HG03354 (cell line): ENCODE results near the gene RPL13.

Experiments
- ATAC-seq: cut with Tn5 transposase; IDR thresholded peaks from one replicate; pipeline ENCODE4 v1.9.1; 2021; ENCODE audit warnings: mild to moderate bottlenecking; ENCODE audit not compliant: unreplicated experiment, poor library complexity, severe bottlenecking

RPL13 gene

DNA sequence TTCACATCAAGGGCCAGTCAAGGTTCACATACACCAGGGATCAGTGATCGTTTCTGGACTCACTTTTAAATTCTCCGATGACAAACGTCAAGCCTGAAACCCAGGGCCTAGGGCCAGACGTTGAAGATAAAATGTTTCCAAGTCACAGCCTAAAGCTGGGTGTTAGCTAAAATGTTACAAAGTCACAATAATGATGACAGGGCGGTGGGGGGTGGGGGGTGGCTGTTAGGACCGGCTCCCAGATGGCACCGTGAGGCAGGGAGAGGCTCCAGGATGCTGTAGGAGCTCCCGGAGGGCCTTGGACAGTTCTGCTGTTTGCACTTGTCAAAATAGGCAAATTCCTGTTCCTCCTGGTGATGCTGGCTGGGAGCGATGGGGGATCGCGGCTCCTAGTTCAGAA, 16.4 kb upstream of the RPL13 start:
- ATAC-seq = no peak

DNA sequence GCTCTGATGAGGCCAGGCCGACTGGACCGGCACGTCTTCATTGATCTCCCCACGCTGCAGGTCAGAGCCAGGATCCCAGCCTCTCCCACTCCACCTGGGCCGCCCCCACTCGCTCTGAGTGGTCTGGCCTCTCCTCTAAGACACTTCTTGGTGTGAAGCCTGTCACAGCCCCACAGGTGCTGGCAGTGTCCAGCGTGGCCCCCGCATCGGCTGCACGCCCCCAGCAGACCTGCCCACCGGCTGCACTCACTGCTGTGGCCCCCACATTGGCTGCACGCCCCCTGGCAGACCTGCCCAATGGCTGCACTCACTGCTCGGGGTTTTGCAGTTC, 15.8 kb upstream of the RPL13 start:
- no peak for ATAC-seq

DNA sequence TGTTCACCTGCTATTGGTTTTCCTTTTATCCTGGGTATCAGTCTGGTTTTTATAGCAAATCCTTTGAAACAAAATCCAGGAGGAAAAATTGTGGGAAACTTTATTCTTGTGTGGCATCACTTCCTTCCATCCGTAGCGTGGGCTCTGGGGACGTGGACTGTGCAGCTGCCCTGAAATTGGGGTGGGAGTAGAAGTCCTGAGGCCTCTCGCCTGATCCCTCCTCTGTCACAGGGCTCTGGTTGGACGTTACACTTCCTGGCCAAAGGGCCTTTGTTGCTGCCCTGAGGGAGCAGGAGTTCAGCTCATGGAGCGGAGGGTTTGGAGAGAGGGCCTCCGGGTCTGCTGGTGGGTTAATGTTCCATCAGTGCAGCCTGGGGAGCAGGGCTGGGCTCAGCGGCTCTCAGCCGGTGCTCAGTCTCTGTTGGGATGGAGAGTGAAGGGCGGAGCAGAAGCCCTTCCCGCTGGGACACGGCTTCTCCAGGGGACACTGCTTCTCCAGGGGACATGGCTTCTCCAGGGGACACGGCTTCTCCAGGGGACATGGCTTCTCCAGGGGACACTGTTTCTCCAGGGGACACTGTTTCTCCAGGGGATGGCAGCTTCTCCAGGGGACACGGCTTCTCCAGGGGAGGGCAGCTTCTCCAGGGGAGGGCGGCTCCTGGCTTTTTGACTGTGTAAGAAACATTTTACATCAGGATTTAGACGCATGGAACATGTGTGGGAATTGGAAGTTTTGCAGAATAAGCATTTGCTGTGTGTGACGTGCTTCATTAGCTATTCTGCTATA, 15.2 kb upstream of the RPL13 start:
- ATAC-seq = no peak

DNA sequence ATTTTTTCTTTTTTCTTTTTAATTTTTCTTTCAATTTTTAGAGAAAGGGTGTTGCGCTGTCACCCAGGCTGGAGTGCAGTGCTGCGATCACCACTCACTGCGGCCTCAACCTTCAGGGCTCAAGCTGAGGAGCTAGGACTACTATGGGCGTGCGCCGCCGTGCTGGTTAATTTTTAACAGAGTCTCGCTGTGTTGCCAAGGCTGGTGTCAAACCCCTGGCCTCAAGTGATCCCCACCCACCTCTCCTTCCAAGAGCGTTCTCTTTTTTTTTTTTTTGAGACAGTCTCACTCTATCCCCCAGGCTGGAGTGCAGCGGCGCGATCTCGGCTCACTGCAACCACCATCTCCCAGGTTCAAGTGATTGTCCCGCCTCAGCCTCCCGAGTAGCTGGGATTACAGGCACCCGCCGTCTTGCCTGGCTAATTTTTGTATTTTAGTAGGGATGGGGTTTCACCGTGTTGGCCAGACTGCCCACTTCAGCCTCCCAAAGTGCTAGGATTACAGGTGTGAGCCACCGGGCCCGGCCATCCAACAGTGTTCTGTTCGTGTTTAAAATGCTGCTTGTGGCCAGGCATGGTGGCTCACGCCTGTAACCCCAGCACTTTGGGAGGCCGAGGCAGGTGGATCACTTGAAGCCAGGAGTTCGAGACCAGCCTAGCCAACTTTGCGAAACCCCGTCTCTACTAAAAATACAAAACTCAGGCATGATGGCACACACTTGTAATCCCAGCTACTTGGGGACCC, 14.5 kb upstream of the RPL13 start:
- ATAC-seq = no peak

DNA sequence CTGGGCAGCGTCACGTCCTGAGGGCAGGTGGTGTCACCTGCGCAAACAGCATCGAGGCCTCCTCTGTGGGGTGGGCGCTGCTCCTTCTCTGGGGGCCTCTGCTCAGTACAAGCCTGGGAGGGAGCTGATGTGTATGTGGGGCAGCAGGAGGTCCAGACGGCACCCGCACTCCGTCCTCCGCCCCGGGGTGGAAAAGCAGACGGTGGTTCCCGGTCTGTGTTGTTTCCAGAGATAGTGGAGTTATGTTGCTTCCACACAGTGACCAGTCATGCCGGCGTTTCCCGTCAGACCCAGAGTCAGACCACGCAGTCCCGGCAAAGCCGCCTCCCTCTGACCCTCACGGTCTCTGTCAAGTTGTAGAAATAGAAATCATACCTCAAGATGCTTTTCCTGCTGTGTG, 13.7 kb upstream of the RPL13 start:
- no peak for ATAC-seq

DNA sequence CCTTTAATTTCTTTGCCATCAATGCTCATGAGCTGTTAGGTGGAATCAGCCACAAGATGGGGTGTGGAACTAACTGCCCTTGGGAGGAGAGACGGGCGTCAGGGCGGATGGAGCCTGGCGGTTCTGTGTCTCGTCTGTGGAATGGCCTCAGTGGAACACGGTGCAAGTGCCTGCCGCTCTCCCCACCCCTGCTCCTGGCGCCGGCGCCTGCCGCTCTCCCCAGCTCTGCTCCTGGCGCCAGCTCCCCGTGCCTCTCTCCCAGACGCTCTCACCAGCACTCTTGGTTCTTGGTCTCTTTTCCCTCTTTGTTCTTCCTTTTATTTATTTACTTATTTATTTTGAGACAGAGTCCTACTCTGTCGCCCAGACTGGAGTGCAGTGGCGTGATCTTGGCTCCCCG, 13.2 kb upstream of the RPL13 start:
- ATAC-seq = no peak

DNA sequence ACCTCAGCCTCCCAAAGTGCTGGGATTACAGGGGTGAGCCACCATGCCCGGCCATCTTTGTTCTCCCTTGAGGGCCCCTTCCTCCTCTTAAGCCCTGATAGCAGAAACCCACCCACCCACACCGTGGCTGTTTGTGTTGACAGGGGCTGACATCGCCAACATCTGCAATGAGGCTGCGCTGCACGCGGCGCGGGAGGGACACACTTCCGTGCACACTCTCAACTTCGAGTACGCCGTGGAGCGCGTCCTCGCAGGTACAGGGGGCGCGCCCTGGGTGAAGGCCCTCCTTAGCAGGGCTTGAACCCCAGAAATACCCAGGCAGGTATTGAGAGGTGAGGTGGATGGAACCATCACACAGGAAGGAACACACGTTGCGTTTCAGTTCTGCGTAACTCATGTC, 12.6 kb upstream of the RPL13 start:
- ATAC-seq = no peak

DNA sequence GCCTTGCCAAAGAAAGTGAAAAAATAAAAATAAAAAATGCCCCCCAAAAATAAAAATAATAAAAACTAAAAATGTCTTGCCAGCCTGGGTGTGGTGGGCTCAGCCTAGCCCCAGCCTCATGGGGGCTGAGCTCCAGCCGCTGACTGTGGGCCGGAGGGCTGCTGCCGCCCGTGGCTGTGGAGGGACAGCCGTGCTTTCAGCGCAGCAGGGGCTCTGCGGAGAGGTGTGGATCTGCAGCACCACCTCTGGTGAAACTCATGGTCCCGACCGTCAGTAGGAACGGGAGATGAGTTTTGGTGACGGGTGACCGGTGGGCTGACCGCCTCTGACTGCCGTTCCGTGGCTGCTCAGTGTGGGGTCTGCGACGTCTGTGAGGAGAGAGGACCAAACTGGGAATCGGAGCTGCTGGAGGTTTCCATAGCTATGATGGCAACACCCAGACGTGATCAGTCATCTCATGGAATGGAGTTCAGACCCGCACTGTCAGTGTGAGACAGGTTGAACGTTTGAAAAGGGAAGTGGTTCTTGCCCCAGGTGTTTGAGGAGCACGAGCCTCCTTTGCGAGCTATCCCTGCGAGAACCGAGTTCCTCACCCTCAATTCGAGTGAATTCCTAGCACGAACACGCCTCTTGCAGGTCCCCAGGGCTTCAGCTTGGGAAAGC, 12.0 kb upstream of the RPL13 start:
- no peak for ATAC-seq

DNA sequence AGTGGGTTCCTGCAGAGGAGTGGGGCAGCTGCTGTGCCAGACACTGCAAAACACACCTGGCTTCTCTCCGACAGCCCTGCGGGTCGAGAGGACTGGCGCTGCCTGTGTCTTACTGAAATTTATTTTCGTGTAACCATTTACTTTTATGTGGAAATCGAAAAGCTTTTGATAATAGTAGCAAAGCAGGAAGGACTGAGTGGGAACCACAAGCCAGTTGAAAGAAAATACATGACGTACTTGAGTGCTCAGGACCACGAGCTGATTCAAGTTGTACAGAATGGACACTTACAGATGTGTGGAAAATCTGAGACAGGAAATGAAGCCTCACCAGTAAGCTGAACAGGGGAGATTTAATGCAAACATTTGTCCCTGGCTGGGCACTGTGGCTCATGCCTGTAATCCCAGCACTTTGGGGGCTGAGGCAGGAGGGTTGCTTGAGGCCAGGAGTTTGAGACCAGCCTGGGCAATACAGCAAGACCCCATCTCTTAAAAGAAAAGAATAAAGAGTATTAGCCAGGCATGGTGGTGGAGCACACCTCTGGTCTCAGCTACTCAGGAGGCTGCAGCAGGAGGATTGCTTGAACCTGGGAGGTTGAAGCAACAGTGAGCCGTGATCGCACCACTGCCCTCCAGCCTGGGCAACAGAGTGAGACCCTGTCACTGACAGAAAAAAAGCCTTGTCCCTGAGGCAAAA, 11.3 kb upstream of the RPL13 start:
- no peak for ATAC-seq

DNA sequence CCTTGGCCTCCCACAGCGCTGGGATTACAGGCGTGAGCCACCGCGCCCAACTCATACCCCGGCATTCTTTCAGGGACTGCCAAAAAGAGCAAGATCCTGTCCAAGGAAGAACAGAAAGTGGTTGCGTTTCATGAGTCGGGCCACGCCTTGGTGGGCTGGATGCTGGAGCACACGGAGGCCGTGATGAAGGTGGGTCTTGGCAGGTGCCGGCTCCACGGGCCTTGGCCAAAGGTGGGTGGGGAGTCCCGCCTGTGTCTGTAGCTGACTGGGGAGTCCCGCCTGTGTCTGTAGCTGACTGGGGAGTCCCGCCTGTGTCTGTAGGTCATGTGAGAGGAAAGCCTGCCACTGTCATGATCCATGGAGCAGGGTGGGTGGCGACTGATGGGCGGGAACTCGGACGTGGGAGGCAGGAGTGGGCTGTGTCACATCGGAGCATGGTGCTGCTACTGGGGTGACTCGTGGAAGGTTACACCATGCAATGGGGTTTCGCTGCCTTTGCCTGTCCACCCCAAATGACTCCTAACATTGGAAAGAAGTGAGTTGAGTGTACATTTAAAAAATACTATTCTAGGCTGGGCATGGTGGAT, 10.0 kb upstream of the RPL13 start:
- ATAC-seq = no peak

DNA sequence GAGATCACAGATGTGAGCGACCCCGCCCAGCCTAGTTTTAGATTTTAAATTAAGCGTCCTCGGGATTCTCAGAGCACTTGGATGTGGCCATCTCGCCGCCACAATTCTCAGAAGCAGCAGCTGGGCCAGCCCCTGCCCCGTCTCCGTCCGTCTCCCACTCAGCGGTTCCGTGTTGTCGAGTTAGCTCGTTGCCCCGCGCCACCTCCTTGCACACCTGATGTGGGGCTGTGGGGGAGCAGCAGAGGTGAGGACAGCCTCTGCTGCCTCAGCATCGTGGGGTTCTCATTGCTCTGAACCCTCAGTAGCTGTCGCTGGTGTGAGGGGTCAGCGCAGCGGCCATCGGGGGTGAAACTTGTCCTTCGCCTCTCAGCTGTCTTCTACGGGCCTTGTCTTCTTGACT, 8.2 kb upstream of the RPL13 start:
- ATAC-seq = no peak

DNA sequence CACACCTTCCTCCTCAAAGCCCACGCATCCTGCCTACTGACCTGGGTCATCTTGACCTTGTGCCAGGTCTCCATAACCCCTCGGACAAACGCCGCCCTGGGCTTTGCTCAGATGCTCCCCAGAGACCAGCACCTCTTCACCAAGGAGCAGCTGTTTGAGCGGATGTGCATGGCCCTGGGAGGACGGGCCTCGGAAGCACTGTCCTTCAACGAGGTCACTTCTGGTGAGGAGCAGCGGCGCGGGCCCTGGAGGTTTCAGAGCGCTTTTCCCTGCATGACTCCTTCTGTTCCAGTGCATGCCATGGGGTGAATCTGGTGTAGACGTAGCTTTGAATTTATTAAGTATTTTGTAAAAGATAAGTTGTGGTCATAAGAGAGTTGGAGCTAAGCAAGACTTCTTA, 7.6 kb upstream of the RPL13 start:
- ATAC-seq = no peak

DNA sequence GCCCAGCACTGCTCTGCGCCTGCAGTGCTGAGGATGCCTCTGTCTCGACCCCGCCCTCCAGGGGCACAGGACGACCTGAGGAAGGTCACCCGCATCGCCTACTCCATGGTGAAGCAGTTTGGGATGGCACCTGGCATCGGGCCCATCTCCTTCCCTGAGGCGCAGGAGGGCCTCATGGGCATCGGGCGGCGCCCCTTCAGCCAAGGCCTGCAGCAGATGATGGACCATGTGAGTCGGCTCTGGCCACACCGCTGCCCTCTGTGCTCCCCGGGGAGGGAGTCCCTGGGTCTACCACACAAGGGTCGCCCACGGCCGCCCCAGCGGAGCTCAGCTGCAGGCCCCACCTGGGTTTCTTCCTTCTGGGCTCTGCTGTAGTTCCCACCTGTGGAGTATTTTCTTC, 6.7 kb upstream of the RPL13 start:
- ATAC-seq = no peak

DNA sequence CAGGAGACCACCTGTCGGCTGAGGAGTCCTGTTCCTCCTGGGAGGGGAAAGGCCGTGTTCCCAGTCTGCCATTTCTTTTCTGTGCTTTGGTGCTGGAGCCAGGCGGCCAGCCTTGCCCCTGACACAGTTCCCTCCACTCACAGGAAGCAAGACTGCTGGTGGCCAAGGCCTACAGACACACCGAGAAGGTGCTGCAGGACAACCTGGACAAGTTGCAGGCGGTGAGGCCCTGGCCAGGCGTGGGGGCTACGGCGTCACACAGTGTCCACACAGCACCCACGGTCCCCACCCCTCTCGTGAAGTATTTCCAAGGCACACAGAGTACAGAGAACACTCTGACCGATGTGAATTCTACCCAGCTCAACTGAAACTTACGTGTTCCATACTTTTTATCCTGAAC, 6.1 kb upstream of the RPL13 start:
- ATAC-seq = no peak

DNA sequence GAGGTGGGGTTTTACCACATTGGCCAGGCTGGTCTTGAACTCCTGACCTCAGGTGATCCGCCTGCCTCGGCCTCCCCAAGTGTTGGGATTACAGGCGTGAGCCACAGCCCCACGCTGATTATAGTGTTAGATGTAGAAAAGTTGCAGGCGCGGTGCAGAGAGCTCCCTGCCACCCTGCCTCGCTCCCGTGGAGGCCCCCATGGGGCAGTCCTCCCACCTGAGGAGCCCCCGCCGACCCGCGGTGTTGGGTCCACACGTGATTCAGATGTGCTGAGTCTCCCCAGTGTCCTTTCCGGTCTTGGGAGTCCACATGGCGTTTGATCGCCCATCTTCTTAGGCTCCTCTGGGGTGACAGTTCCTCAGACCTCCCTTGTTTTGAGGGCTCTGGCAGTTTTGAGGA, 5.2 kb upstream of the RPL13 start:
- ATAC-seq = no peak

DNA sequence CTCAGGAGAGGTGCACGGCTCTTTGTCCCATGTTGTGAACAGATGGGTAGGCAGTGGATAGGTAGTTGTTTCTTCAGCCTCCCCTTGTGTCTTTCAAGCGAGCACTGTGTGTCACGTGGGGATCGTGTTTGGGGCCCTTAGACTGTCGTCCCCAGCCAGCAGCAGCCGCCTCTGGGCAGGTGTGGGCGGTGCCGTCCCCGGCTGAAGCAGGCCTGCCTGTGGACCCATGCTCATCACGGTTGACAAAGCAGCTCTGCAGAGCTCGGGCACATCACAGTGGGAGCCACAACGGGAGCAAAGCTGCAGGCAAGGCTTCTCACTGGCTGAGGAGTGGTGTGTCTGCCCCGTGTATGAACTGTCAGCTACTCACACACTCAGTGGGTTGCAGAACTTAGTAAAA, 4.7 kb upstream of the RPL13 start:
- ATAC-seq = no peak

DNA sequence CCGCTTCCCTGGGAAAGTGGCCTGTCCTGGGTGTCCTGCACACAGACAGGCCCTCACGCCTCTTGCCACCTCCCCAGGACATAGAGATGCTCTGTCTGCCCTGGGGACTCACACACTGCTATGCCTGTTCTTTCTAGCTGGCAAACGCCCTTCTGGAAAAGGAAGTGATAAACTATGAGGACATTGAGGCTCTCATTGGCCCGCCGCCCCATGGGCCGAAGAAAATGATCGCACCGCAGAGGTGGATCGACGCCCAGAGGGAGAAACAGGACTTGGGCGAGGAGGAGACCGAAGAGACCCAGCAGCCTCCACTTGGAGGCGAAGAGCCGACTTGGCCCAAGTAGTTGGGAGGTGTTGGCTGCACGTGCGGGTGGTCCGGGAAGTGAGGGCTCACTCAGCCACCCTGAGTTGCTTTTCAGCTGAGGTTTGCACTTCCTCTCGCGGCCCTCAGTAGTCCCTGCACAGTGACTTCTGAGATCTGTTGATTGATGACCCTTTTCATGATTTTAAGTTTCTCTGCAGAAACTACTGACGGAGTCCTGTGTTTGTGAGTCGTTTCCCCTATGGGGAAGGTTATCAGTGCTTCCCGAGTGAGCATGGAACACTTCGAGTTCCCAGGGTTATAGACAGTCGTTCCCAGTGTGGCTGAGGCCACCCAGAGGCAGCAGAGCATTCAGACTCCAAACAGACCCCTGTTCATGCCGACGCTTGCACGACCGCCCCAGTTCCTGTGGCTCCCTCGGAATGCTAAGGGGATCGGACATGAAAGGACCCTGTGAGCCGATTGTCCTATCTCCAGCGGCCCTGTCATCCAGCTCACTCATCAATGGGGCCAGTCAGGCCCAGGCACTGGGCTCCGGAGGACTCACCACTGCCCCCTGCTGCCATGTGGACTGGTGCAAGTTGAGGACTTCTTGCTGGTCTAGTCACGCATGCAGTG, 3.5 kb upstream of the RPL13 start:
- ATAC-seq = no peak

DNA sequence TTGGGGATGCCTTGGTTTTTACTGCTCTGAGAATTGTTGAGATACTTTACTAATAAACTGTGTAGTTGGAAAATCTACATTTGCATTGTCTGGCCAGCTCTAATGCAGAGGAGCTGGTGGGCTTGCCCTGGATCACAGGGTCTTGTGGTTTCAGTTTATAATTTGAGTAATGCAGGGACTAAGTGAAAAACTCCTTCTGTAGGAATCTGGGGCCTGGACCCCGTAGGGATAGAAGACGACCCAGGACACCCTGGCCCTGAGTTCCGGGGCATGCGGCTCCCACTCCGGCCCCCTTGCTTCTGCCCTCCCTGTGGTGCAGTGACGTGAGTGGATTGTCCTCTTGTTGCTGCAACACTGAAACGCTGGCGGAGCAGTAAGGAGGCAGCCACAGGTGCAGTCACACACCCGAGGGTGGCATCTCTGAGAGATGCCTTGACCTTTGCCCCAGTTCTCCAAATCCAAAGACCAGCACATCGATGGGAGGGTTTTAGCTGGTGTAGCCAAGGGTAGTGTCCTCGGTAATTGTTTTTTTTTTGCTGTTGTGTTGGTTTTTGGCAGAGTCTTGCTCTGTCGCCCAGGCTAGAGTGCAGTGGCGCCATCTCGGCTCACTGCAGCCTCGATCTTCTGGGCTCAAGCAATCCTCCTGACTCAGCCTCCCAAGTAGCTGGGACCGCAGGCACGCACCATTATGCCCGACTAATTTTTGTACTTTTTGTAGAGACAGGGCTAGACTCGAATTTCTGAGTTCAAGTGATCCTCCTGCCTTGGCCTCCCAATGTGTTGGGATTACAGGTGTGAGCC, 2.6 kb upstream of the RPL13 start:
- no peak for ATAC-seq
